CD4-positive, CD25-positive, alpha-beta regulatory T cell (primary cell): ENCODE data around the gene NR2C2AP. TPM values are rescaled to one million over a fixed set of nuclear protein-coding genes. Genes with fewer than 3 reads are reported as not detected.

Experiments used
- ATAC-seq, 2 donors: fragments of 150-1000 bp; cut with Tn5 transposase; one replicate each; pipeline ENCODE4 v1.10.0; 2021; ENCODE audit warnings: low read depth in 2 of 2, moderate number of reproducible peaks in 2 of 2, moderate library complexity in 1 of 2
- DNase-seq, 3 donors: peaks; one replicate each; pipeline versions ENCODE4 v3.0.0 to v3.0.0-alpha.2; 2012 to 2022; ENCODE audit warnings: mixed read lengths in 1 of 3
- H3K27ac ChIP-seq: one replicate; pipeline ENCODE4 v1.7.0; 2013; ENCODE audit warnings: mild to moderate bottlenecking, low read length; ENCODE audit not compliant: insufficient read depth, poor library complexity, severe bottlenecking
- H3K27me3 ChIP-seq: one replicate; pipeline ENCODE4 v1.7.0; 2013; ENCODE audit warnings: low read length; ENCODE audit not compliant: control insufficient read depth, insufficient read depth
- H3K36me3 ChIP-seq: one replicate; pipeline ENCODE4 v1.7.0; 2013; ENCODE audit warnings: mild to moderate bottlenecking, low read length, moderate library complexity; ENCODE audit not compliant: control insufficient read depth, insufficient read depth
- H3K4me1 ChIP-seq: 2 replicates; pipeline ENCODE4 v1.7.0; 2013; ENCODE audit warnings: mild to moderate bottlenecking, low read length; ENCODE audit not compliant: insufficient read depth, control insufficient read depth, poor library complexity, severe bottlenecking
- H3K4me3 ChIP-seq: one replicate; pipeline ENCODE4 v1.7.0; 2013; ENCODE audit warnings: low read depth, mild to moderate bottlenecking, low read length, moderate library complexity
- H3K9me3 ChIP-seq, 2 experiments: 1 replicate in 1 of 2; 2 replicates in 1 of 2; pipeline ENCODE4 v1.7.0; 2013; ENCODE audit warnings: low read length in 2 of 2, mild to moderate bottlenecking in 1 of 2, moderate library complexity in 1 of 2; ENCODE audit not compliant: control insufficient read depth in 2 of 2
- H3K27ac Mint-ChIP-seq, 3 donors: one replicate each; pipeline ENCODE4 v1.8.0; 2020 to 2022; ENCODE audit warnings: mild to moderate bottlenecking in 3 of 3, mixed read lengths in 3 of 3, moderate library complexity in 2 of 3
- H3K27me3 Mint-ChIP-seq: one replicate; pipeline ENCODE4 v1.8.0; 2022; ENCODE audit warnings: mild to moderate bottlenecking, mixed read lengths
- H3K36me3 Mint-ChIP-seq: one replicate; pipeline ENCODE4 v1.8.0; 2020; ENCODE audit warnings: mixed read lengths
- H3K4me1 Mint-ChIP-seq, 4 donors: one replicate each; pipeline ENCODE4 v1.8.0; 2020 to 2022; ENCODE audit warnings: mixed read lengths in 4 of 4, mild to moderate bottlenecking in 1 of 4
- H3K4me3 Mint-ChIP-seq, 4 donors: one replicate each; pipeline ENCODE4 v1.8.0; 2020 to 2022; ENCODE audit warnings: mild to moderate bottlenecking in 4 of 4, mixed read lengths in 4 of 4, moderate library complexity in 3 of 4
- H3K9me3 Mint-ChIP-seq, 7 donors: one replicate each; pipeline ENCODE4 v1.8.0; 2020 to 2022; ENCODE audit warnings: mixed read lengths in 7 of 7, mild to moderate bottlenecking in 3 of 7, moderate library complexity in 2 of 7
- polyA plus RNA-seq, 4 donors: library from polyadenylated mRNA; unstranded; fragments of 300-500 nt; fragmentation: Illumina TruSeq; gene quantifications; one replicate each; pipeline ENCODE4 v1.2.3, GENCODE V29; 2021
- total RNA-seq: library from RNA; stranded (reverse); gene quantifications from one replicate; pipeline ENCODE4 v1.2.3, GENCODE V29; 2022

The NR2C2AP gene
- total and polyA plus RNA-seq, 5 donors from 2014 or later: 17.6 to 31.2 (median 22.7) TPM

GRCh38 chr19:19205416-19206410, 2.5 kb upstream of the NR2C2AP start:
- Mint-ChIP-seq H3K36me3 (no peaks in the 10 kb centered on the region), H3K27ac (no peak overlapping the region), H3K9me3 (peaks cover 0 to 1% (median 0%) of the 10 kb centered on the region in 7 donors), H3K27me3 (peaks cover 15% of the 10 kb centered on the region), H3K4me3 (peak overlapping the region in 3 of 4 donors; percentile 68 to 96 (median 92)), H3K4me1 (peaks cover 0 to 49% (median 16%) of the 10 kb centered on the region in 4 donors)
- H3K27me3 ChIP-seq: no peaks in the 10 kb centered on the region
- DNase-seq (no peak), ATAC-seq (no peak)
- no peaks in the 10 kb centered on the region for H3K9me3 ChIP-seq
- no peak overlapping the region for H3K27ac ChIP-seq
- H3K4me3 ChIP-seq: no peak overlapping the region
- H3K4me1 ChIP-seq: peaks cover 37% of the 10 kb centered on the region
- H3K36me3 ChIP-seq: no peaks in the 10 kb centered on the region

GRCh38 chr19:19204181-19204580, 967 bp upstream of the NR2C2AP start:
- no peaks in the 10 kb centered on the region for H3K36me3 Mint-ChIP-seq

GRCh38 chr19:19202707-19203011, 555 bp downstream of the NR2C2AP start:
- peaks cover 10% of the 10 kb centered on the region for H3K27me3 Mint-ChIP-seq
- peaks cover 0 to 41% (median 18%) of the 10 kb centered on the region in 4 donors for H3K4me1 Mint-ChIP-seq
- ATAC-seq (no peak), DNase-seq (no peak)
- H3K9me3 Mint-ChIP-seq: no peaks in the 10 kb centered on the region
- H3K4me3 Mint-ChIP-seq: peak overlapping the region; percentile 92 to 97 (median 96)
- H3K36me3 Mint-ChIP-seq: peaks cover 9% of the 10 kb centered on the region
- Histone ChIP-seq H3K36me3 (peaks cover 14% of the 10 kb centered on the region), H3K27ac (peak overlapping the region; percentile 77), H3K4me1 (peaks cover 33% of the 10 kb centered on the region), H3K4me3 (peak overlapping the region; percentile 75), H3K27me3 (no peaks in the 10 kb centered on the region), H3K9me3 (no peaks in the 10 kb centered on the region)
- H3K27ac Mint-ChIP-seq: peak overlapping the region; percentile 53 to 94 (median 92)

More at GRCh38 chr19:19204181-19204580, 967 bp upstream of the NR2C2AP start:
- Mint-ChIP-seq H3K27ac (peak overlapping the region in 2 of 3 donors; percentile 32 to 75), H3K9me3 (no peaks in the 10 kb centered on the region), H3K27me3 (peaks cover 11% of the 10 kb centered on the region), H3K4me3 (peak overlapping the region; percentile 92 to 97 (median 96)), H3K4me1 (peaks cover 0 to 45% (median 16%) of the 10 kb centered on the region in 4 donors)
- peaks cover 37% of the 10 kb centered on the region for H3K4me1 ChIP-seq
- H3K4me3 ChIP-seq: no peak overlapping the region
- no peak overlapping the region for H3K27ac ChIP-seq
- H3K9me3 ChIP-seq: no peaks in the 10 kb centered on the region
- H3K36me3 ChIP-seq: peaks cover 1% of the 10 kb centered on the region
- H3K27me3 ChIP-seq: no peaks in the 10 kb centered on the region
- no peak for ATAC-seq
- no peak for DNase-seq

GRCh38 chr19:19201697-19202630, 1.2 kb downstream of the NR2C2AP start:
- no peak for DNase-seq
- Histone ChIP-seq H3K9me3 (no peaks in the 10 kb centered on the region), H3K4me1 (peaks cover 26% of the 10 kb centered on the region), H3K4me3 (peak overlapping the region; percentile 75), H3K27ac (peak overlapping the region; percentile 77), H3K36me3 (peaks cover 16% of the 10 kb centered on the region), H3K27me3 (no peaks in the 10 kb centered on the region)
- Mint-ChIP-seq H3K9me3 (no peaks in the 10 kb centered on the region), H3K27me3 (peaks cover 7% of the 10 kb centered on the region), H3K4me3 (peak overlapping the region; percentile 92 to 97 (median 96)), H3K4me1 (peaks cover 0 to 34% (median 14%) of the 10 kb centered on the region in 4 donors), H3K27ac (peak overlapping the region in 2 of 3 donors; percentile 92 to 94), H3K36me3 (peaks cover 9% of the 10 kb centered on the region)
- no peak for ATAC-seq

- Histone ChIP-seq H3K4me3 (peak overlapping the region; percentile 19), H3K4me1 (peaks cover 36% of the 10 kb centered on the region), H3K36me3 (peaks cover 20% of the 10 kb centered on the region), H3K27ac (no peak overlapping the region), H3K27me3 (no peaks in the 10 kb centered on the region), H3K9me3 (no peaks in the 10 kb centered on the region)
- H3K27ac Mint-ChIP-seq: peak overlapping the region; percentile 65 to 87 (median 80)
- no peaks in the 10 kb centered on the region for H3K9me3 Mint-ChIP-seq
- no peak for DNase-seq
- peaks cover 5 to 63% (median 28%) of the 10 kb centered on the region in 4 donors for H3K4me1 Mint-ChIP-seq
- H3K27me3 Mint-ChIP-seq: no peaks in the 10 kb centered on the region
- no peak for ATAC-seq
- peak overlapping the region; percentile 97 to 100 (median 99) for H3K4me3 Mint-ChIP-seq
- H3K36me3 Mint-ChIP-seq: peaks cover 9% of the 10 kb centered on the region
These were observed 9.3 kb downstream of the NR2C2AP start for GRCh38 chr19:19193926-19194325.

GRCh38 chr19:19192910-19193423, 10.2 kb downstream of the NR2C2AP start:
- no peak for ATAC-seq
- Mint-ChIP-seq H3K27me3 (no peaks in the 10 kb centered on the region), H3K27ac (peak overlapping the region; percentile 99 to 100 (median 99)), H3K4me3 (peak overlapping the region; percentile 97 to 100 (median 99)), H3K9me3 (no peaks in the 10 kb centered on the region), H3K4me1 (peaks cover 5 to 68% (median 27%) of the 10 kb centered on the region in 4 donors), H3K36me3 (peaks cover 2% of the 10 kb centered on the region)
- no peaks in the 10 kb centered on the region for H3K27me3 ChIP-seq
- H3K9me3 ChIP-seq: no peaks in the 10 kb centered on the region
- peaks cover 36% of the 10 kb centered on the region for H3K4me1 ChIP-seq
- peak overlapping the region; percentile 100 for H3K27ac ChIP-seq
- H3K36me3 ChIP-seq: peaks cover 10% of the 10 kb centered on the region
- DNase-seq: peak in 1 of 3 donors; percentile 51
- peak overlapping the region; percentile 90 for H3K4me3 ChIP-seq
